GM18526 (cell line): ENCODE results near the gene POLR2E.

Experiments
- POLR2A ChIP-seq: IDR thresholded peaks from 3 replicates; pipeline ENCODE4 v1.6.1; 2011; ENCODE audit not compliant: insufficient read length; ENCODE audit errors: extremely low read depth

Gene POLR2E

DNA sequence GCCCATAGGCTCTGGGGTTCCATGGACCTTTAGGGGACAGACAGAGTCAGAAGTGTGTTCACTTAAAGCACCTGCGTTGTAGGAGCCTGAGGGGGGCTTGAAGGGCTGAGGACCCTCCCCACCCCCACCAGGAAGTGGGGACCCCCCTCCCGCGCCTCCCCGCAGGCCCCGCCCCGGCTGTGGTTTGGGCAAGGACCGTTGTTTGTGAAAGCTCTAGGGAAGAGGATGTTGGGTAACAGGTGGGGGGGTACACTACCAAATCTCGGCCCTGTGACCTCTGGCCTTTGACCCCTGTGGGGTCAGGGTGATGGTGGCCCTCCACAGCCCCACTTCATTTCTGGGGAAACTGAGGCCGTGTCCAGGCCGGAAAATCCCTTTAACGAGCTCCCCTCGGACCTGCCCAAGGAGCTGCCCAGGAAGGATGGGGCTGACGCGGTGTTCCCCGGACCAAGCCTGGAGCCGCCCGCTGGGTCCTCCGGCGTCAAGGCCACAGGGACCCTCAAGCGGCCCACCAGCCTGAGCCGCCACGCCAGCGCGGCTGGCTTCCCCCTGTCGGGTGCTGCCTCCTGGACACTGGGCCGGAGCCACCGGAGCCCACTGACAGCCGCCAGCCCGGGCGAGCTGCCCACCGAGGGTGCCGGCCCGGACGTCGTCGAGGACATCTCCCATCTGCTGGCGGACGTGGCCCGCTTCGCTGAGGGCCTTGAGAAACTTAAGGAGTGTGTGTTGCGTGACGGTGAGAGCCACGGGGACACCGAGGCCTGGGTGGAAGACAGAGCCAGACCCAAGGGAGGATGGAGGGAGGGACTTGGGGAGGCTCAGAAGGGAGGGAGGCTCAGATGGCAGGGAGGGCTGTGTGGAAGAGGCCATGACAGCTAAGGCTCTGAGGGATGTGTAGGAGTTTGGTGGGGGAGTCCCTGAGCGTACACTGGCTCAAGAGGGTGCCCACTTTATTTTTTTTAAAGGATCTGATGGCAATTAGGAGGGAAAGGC lies 26.9 kb downstream of the POLR2E start:
- peak; percentile 22 for TF ChIP-seq POLR2A

- TF ChIP-seq POLR2A = no peak
Measured at GRCh38 chr19:1067341-1067957, 27.7 kb downstream of the POLR2E start.

DNA sequence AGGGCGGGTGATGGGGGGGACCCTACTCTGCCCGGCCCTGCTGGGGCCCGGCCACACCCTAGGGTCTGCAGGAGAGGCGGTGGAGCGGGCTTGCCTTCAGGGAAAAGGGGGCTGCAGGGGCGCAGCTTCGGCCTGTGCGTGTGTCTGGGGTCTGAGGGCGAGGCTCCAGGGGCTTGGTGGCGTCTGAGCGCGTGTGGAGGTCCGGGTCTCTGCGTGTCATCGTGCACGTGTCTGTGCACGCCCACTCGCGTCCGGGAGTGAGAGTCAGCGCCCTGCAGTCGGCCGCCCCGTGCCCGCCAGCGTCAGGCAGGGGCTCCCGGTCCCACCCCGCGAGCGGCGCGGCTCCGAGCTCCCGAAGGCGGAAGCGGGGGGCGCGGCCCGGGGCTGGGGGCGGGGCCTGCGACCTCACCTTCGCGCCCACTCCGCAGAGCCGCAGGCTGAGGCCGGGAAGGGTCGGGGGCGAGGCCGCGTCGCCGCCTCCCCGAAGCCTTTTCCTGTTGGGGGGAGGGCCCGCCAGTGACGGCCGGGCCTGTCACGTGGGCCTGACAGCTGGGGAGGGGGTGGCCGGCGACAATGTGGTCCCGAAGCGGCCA lies 28.3 kb downstream of the POLR2E start, which contains the start of gene ARHGAP45:
Gene ARHGAP45, plus strand, starts transcription at position 420 of the 593 bp plus-strand sequence. CDS start 239 bp downstream, outside the sequence.
- TF ChIP-seq POLR2A = peak; percentile 28

- TF ChIP-seq POLR2A = no peak
Measured at GRCh38 chr19:1066251-1066747, 28.9 kb downstream of the POLR2E start.

DNA sequence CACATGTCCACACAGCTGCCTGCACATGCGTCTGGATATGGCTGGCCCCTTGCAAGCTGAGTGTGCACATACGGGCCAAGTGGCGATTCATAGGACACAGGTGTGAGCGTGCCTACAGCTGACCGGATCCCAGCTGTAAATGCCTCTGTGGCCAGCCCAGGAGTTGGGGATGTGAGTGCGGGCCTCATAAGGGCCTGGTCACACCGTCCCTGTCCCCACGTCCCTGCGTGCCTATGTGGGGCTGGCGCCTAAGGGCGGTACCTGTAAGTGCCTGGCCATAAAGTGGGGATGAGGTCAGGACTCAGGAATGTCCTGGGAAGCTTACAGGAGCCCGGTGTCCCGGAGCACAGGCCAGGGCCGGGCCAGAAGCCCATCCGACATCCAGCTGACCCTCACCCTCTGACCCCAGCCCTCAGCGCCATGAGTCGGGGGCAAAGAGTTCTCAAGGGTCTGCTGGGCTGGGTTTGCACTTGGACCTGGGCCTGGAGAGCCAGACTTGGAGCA lies 29.5 kb downstream of the POLR2E start:
- no peak for TF ChIP-seq POLR2A

- TF ChIP-seq POLR2A = no peak
Measured at GRCh38 chr19:1064661-1065605, 30.2 kb downstream of the POLR2E start.

DNA sequence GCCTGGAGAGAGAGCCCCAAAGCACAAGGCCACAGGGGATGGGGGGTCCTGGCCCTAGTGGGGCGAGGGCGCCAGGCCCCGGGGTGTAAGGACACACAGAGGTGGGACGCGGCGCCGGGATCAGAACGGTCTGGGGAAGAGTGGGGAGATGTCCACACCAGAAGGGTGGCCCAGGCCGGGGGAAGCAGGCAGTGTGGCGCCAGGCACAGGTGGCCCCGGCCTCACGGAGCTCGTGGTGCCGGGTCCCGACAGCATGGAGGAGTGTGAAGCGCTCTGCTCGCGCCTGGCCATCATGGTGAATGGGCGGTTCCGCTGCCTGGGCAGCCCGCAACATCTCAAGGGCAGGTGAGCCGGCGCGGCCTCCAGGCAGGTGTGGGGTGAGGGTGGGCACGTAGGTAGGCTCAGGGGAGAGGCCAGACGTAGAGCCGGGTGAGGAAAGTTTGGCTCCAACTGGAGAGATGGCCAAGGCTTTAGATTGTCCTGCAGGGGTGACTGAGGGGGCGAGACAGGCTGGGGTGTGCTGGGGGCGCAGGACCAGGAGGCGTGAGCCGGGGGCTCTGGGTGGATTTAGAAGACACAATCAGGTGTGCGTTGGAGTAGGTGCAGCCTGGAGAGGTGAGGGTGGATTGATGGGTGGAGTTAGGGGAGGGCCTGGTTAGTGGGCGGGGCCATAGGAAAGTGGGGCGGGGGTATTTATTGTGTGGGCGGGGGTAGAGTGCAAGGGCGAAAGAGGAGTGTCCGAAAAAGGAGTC lies 31.1 kb downstream of the POLR2E start:
- TF ChIP-seq POLR2A = no peak

GRCh38 chr19:1063030-1063908 lies 31.9 kb downstream of the POLR2E start:
- no peak for TF ChIP-seq POLR2A

GRCh38 chr19:1062387-1063029 lies 32.7 kb downstream of the POLR2E start:
- TF ChIP-seq POLR2A = no peak

DNA sequence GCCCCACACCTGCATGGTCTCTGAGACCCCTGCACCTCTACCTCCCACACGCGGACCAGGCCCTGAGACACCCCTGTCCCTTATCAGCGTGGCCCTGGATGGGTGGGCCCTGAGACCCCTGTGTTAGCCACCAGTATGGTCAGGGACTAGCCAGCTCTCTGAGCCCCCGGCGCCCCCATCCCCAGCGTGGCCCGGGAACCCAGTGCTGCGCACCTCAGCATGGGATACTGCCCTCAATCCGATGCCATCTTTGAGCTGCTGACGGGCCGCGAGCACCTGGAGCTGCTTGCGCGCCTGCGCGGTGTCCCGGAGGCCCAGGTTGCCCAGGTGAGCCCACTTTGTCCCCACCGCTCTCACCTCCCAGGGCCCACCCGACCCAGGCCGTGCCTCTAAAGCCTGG lies 33.2 kb downstream of the POLR2E start:
- no peak for TF ChIP-seq POLR2A

- no peak for TF ChIP-seq POLR2A
Measured at GRCh38 chr19:1060689-1061088, 34.5 kb downstream of the POLR2E start.

DNA sequence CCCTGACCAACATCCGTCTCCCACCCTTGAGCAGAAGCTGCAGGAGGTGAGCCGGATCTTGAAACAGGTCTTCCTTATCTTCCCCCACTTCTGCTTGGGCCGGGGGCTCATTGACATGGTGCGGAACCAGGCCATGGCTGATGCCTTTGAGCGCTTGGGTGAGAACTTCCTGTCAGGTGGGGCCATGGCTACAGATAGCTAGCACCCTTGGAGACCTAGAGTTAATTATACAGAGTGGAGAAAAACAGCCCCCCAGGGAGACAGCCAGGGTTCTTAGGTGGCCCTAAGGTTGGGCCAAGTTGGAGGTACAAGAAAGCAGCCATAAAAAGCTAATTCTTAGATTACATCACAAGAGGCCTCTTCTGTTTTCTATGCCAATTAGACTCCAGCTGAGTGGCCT lies 37.1 kb downstream of the POLR2E start:
- no peak for TF ChIP-seq POLR2A
